Glomerular visceral epithelial cell (primary cell): ENCODE data around the gene LEPROT.

Source experiments
- DNase-seq: peaks from one replicate; pipeline ENCODE4 v3.0.0-alpha.2; 2016; ENCODE audit errors: extremely low spot score

The LEPROT gene

DNA sequence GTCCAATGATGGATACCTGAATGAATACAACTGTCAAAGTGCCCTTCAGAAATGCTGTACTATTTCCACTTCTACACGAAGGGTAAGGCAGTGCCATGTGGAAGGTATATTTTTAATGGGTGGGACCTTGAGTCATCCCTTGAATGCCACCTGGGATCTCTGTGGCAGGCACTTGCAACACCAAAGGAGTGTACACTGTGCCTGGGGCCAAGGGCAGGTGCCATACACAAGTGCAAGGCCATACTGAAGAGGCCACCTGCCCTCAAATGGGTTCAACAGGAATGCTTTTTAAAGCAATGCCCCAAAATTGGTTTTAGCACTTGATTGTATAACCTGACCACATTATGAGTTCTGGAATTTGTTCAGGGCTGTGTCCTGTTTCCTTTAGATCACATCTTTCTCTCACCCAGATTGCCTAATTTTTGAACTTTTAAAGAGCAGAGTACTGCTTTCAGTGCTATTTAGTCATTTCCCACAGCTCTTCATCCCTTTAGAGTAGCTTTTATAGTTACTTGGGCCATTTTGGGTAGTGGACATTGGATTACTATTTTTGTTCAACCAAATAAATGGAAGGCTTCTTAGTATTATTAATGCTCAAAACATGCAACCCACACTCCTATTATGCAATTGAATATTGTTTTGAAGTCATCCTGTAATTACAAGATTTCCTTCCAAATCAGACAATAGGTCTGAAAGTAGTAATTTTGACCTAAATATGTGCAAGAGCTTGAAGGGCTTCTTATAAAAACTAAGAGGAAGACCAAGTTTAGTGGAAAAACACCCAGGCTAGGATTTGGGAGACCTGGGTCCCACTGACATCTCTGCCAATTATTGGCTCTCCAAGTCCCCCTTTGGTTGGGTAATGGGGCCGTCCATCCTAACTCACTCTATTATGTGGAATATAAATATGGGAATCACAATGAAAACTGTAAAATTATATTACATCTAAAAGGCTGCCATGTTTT lies 57.2 kb downstream of the LEPROT start:
- no peak for DNase-seq

DNA sequence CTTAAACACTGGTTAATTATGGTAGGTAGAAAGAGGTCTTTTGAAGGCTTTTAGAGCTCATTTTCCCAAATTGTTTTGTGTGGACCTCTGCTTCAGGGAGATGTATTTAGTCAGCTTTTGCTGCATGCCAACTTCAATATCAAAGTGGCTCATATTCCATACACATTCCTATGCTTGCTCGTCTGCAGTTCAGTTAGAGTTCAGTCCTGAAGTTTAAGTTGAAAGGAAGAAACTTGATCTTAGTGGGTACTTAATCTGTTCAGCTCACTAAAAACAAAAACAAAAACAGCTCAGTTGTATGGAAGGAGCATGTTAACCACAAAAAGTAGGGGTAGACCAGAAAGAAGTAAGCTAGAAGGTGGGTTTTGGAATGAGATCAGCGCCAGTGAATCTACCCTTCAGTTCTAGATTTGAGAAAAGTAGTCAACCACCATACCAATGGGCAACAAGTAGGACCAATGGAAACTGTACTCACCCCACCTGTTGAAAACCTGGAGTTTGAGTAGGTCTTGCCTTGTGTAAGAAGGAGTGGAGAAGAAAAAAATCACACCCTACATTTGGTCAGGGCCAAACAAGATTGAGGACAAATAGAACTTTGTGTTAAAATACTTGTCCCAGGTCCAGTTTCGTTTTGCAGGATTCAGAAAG lies 58.0 kb downstream of the LEPROT start:
- no peak for DNase-seq

DNA sequence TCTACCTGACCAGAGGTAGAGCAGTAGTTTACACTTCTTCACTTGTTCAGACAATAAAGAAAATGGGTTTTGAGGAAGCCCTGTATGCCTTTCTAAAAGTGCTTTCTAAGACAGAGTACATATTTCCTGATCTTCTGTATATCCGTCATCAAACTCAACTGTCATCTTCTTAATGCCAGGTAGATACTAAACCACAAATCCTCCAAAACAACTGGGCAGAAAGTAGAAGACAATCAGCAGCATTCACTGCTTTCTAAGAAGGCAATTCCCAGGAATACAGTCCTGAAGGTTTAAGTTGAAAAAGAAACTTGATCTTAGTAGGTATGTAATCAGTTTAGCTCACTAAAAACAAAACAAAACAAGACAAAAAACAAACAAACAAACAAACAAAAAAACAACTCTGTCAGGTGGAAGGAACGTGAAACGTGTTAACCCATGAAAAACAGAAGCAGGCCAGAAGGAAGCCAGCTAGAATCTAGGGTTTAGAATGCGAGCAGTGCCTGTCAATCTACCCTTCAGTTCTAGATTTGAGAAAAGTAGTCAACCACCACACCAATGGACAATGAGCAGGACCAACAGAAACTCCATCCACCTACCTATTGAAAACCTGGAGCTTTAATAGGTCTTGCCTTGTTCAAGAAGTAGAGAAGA lies 59.2 kb downstream of the LEPROT start:
- no peak for DNase-seq

DNA sequence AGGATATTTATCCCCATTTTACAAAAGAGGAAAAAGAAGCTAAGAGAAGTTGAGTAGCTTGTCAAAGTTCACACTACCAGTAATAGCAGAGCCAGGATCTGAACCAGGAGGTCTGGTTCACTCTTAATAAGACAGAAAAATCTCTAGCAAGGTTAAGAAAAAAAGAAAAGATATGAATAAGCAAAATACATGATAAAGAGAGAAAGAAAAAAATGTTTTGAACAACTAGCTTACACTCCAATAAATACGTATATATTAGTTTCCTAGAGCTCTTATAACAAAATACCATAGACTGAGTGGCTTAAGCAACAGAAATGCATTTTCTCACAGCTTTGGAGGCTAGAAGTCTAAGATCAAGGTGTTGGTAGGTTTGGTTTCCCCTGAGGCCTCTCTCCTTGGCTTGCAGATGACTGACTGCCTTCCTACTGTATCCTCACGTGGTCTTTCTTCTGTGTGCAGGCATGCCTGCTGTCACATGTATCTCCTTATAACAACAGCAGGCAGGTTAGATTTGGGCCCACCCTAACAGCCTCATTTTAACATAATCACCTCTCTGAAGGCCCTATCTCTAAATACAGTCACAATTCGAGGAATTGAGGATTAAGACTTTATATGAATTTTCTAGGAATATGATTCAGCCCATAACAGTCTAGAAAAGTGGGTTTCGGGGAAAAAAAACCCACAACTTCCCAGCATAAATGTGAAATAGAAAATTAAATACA lies 60.4 kb downstream of the LEPROT start:
- no peak for DNase-seq

DNA sequence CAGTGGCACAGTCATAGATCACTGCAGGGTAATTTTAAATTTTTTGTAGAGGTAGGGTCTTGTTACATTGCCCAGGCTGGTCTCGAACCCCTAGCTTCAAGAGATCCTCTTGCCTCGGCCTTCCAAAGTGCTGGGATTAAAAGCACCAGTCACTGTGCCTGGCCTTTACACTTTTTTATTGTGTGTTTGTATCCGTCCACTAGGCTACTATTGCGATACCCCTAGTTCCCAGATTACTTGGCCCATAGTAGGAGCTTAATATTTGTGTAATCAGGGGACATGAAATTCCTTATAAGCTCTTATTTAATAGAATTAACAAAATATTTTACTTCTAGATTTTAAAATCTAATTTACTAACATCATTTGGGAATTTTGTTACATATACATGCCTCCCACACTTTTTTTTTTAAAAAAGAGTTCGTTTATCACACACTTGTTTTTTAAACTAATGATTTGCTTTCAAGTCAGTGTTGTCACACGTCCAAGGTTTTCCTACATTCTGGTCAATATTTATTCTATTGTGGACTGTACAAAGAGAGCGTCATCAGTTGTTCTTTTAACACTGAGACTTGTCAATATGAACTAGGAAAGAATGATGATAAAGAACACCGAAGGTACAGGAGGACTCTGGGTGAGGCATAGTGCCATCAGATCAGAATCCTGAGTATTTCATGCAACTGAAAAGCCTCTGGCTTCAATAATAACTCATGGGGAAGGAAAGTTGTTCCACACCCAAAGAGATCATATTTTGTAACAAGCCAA lies 63.7 kb downstream of the LEPROT start:
- DNase-seq, result no peak
